GM04504 (cell line): Measurements from ENCODE around the gene PTPRN2.

Experiments used
- DNase-seq: peaks from one replicate; pipeline ENCODE4 v3.0.0-alpha.2; 2012; ENCODE audit warnings: low read depth

The PTPRN2 gene

GRCh38 chr7:157828881-157829280 lies 758.7 kb downstream of the PTPRN2 start:
- DNase-seq: no peak

GRCh38 chr7:157828190-157828589 lies 759.4 kb downstream of the PTPRN2 start:
- no peak for DNase-seq

GRCh38 chr7:157827863-157828160 lies 759.8 kb downstream of the PTPRN2 start:
- DNase-seq: no peak

DNA sequence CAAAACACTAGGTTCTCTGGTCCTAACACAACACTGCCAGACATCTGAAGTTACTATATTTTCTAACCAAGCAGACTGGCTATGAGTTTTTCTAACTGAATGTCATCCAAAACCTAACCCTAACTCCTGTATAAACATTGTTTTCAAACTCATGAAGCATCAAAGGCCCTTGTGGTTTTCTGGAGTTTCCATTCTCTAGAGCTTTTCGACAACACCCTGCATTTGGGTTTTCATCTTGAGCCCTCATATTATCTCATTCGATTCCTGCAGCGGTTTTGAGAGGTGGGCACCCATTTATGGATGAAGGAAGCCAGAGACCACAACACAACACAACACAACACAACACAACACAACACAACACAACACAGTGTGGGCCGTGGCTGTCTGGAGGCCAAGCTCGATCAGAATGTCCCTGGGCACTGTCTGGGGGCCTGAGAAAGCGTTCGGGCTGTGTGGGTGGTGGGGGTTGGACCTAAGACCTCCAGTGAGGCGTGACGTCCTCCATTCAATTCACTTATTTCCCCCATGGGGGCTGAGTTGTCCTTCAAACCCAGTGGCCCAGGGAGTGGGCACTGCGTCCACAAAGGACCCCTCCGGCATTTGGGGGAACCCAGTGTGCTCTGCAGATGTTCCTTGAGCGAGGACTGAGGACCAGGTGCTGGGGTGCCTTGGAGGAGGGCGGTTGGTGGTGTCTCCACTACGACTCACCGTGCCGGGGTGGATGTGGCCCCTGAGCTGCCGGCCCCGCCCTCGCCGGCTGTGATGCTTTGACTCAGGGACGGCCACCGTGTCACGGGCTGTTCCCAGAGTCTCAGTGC lies 760.4 kb downstream of the PTPRN2 start:
- no peak for DNase-seq

- DNase-seq: no peak
Observed at GRCh38 chr7:157826566-157826965, 761.1 kb downstream of the PTPRN2 start.

DNA sequence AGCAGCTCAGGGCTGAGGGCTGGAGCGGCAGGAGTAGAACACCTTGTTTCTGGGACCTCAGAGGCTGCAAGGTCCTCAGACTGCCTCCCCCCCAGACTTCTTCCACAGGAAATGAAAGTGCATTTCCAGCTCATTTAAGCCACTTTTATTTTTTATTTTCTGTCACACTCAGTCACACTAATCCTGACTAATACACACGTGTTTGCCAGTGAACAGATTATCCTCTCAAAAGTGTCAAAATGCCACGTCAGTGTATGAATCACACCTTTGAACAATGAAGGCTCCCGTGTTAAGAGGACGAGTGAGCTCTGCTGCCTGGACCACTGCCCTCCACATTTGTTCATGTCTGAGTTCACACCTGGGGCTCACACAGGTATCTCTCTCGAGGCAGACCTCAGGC lies 762.3 kb downstream of the PTPRN2 start:
- DNase-seq: no peak

- DNase-seq: no peak
Observed at GRCh38 chr7:157824819-157825121, 762.9 kb downstream of the PTPRN2 start.

DNA sequence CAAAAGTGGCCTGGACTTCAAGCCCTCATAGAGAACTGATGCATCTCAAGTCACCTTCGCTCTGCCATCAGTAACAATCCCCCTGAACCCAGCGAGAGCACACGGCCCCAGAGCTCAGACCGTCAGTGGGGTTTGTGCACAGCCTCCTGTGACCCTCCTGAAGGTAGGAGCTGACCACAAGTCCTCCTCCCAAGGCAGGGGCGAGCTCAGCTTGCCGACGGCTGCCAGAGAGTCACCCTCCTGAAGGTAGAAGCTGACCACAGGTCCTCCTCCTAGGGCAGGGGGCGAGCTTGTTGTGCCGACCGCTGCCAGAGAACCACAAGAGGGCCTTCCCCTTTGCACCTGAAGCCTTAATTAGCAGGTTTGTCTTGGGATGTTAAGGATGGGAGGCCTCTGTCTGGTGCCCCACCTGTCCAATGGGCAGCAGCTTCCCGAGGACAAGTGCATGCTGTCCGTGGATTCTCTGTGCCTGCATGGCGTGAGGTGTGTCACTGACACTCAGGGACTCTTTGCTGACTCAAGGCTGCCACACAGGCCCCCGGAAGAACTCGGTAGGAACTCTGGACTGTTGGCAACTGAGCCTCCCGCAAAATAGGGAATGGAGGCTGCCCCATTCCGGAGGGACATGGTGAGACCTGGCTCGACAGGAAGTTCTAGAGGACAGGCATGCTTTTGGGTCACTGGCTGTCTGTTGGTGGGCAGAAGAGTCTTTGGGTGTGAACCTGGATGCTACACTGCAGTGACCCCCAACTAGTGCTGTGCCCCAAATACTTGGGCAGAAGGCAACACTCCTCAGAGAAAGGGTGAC lies 763.4 kb downstream of the PTPRN2 start:
- DNase-seq: no peak

DNA sequence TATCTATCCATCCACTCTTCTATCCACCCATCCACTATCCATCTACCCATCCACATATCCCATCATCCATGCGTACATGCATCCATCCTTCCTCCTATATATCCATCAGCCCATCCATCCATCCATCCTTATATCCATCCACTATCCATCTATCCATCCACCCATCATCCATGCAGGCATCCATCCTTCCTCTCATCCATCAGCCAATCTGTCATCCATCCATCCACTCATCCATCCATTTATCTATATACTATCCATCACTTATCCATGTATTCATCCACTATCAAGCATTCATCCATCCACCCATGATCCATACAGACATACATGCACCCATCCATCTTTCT lies 765.0 kb downstream of the PTPRN2 start:
- no peak for DNase-seq

- DNase-seq: no peak
Observed at GRCh38 chr7:157821959-157822687, 765.5 kb downstream of the PTPRN2 start.

GRCh38 chr7:157820796-157821195 lies 766.8 kb downstream of the PTPRN2 start:
- DNase-seq: no peak

- DNase-seq: no peak
Observed at GRCh38 chr7:157819455-157819807, 768.2 kb downstream of the PTPRN2 start.

DNA sequence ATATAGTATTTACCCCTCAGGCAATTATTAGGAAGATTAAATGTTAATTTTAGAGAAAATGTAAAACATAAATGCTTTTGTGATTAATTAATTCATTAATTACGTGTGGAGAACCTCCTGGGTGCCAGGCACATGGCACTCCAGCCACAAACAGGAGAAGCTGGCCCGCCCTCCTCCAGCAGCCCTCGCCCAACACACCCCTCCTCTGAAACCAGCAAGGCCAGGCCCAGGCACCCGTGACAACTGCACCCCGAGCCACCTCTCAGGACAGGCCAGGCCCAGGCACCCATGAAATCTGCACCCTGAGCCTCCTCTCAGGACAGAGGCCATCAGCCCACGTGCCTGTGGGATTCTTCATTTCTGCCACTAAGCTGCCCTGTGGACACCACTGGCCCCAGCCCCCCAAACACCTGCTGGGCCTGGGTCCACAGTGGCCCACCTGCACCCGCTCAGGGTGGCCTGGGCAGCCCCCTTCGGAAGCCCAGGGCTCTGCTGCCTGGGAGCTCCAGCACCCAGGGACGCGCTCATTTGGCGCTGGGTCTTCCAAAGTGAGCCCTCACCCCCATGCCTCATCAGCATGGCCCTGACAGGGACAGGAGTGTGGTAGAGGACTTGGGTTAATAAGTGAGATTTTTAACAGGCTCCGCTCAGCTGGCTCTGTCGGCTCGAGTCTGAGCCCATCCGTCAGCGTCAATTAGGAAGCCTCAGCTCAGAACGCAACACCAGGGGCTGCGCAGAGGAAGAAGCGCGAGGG lies 768.7 kb downstream of the PTPRN2 start:
- DNase-seq: no peak

DNA sequence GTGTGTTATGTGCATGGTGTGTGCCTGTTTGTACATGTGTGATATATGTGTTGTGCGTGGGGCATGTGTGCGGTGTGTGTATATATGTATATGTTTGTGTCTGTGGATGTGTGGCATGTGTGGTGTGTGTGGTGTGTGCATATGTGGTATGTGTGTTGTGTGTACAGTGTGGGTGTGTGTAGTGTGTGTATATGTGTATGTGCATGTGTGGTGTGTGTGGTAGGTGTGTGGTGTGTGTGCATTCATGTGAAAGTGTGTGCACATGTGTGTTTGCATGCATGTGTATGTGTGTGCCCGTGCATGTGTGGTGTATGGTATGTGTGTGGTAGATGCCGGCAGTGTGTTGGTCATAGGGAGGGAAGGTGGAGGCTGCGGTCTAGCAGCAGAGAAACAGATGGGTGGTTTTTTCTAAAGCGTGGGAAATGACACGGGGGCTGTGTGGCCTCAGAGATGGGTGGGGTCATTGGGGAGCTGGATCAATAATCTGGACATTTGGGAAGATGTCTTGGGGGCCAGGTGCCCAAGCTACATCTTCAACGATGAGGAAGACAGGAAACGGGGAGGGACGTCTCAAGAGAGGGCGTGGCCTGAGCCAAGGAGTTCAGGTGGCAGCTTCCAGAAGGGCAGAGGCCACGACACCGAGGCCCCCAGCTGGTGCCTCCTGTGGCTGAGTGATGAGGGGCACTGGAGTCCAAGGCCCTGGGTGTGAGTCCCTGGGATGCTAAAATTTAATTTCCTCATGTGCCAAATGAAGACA lies 769.5 kb downstream of the PTPRN2 start:
- DNase-seq: no peak

- no peak for DNase-seq
Observed at GRCh38 chr7:157817433-157817832, 770.2 kb downstream of the PTPRN2 start.

GRCh38 chr7:157816526-157817250 lies 770.9 kb downstream of the PTPRN2 start:
- DNase-seq: no peak

DNA sequence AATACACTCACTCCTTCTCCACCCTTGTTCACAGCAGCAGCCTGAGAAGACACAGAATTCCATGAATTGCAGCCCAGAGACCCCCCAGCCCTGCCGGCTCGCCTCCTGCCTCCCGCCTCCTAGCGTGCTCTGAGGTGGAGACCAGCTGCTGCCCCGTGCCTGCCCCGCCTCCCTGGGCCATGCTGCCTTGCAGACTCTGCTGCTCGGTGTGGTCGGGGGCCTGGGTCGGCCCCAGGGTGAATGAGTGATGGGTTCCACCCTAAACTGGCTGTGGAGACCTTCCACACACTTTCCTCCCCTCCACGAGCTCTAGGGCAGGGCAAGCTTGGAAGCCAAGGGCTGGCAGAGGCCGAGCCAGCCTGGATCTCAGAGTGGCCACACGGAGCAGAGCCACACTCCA lies 771.5 kb downstream of the PTPRN2 start:
- DNase-seq: no peak

DNA sequence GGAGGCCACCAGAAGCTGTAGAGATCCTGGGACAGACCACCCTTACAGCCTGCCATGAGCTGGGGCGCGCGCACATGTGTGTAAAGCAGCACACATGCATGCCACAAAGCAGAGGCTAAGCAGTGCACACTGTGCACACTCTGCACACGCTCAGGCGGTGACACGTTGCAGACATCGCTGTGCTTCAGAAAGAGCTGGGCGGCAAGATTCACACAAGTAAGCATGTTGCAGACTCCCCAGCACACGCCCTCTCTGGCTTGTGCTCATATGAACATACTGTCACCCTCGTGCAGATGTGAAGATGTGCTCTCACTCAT lies 772.0 kb downstream of the PTPRN2 start:
- no peak for DNase-seq

DNA sequence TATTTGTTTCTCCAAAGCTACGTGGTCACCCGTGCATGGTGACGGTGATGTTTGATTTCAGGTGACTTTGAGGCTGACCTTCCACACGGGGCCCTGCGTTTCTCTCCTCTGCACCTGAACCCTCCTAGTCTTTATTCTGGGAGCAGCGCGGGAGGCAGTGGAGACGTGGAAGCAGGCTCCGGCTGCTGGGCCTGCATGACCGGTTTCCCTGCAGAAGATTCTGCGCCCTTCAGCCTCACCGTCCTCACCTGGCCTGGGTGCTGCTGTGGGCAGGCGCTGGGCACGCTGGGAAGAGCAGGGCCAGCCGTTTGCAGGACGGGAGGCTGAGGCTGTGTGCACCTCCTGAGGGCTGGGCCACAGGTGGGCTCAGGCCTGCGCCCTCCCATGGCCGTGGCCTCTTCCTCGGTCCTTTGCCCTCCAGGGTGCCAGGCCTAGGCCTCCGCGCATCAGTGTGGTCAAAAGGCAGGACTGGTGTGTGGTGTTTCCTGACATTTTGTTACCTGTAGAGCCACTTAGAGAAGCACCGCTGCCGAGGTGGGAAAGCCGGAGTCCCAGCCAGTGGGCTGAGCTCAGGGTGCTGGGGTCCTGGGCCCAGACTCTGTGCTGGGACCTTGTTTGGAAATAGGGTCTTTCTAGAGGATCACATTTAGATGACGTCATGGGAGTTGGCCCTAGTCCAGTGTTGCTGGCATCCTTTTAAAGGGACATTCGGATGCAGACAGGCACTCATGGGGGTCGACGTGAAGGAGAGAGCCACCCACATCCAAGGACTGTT lies 772.5 kb downstream of the PTPRN2 start:
- no peak for DNase-seq
